HTERT RPE-1 (cell line): ENCODE data around the gene ATP1B3.
"Not testable (repeated sequence)": the region's sequence is repeated elsewhere in the genome, so short reads cannot be mapped to it uniquely, and the experiment has no call there.

ENCODE experiments used
- in situ Hi-C: fragments of 300-500 bp; cut with MboI; formaldehyde crosslinking; loops from 4 replicates; pipeline ENCODE4 v1.14.3; 2020; ENCODE audit warnings: low sequenced_read_pairs

Gene ATP1B3

GRCh38 chr3:141860086-141860669, 16.3 kb upstream of the ATP1B3 start:
- in situ Hi-C loops = no loop called here

GRCh38 chr3:141860766-141861513, 15.5 kb upstream of the ATP1B3 start:
- in situ Hi-C loops = no loop called here

GRCh38 chr3:141862279-141862816, 14.1 kb upstream of the ATP1B3 start:
- in situ Hi-C loops = no loop called here

GRCh38 chr3:141863491-141863890, 13.0 kb upstream of the ATP1B3 start:
- in situ Hi-C loops = no loop called here

GRCh38 chr3:141864281-141864970, 12.0 kb upstream of the ATP1B3 start:
- in situ Hi-C loops = no loop called here

DNA sequence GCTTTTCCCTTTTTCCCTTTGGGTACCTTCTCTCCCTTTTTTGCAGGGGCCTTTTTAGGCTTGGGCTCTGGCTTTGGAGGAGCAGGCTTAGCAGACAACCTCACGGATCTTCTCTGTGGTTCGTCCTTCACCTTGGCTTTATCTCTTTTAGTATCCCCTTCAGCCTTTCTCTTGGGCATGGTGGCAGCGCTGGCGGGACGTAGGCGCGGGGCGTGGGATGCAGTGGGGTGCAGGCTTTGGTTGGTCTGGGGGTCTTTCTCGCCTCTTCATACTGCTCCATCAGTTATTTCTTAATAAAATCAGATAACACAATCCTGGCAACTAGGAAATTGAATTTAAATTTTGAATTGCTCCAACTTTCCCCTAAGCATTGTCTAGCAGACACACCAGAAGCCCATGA, 11.3 kb upstream of the ATP1B3 start:
- in situ Hi-C loops = no loop called here

GRCh38 chr3:141870091-141870687, 6.3 kb upstream of the ATP1B3 start:
- in situ Hi-C loops = no loop called here

DNA sequence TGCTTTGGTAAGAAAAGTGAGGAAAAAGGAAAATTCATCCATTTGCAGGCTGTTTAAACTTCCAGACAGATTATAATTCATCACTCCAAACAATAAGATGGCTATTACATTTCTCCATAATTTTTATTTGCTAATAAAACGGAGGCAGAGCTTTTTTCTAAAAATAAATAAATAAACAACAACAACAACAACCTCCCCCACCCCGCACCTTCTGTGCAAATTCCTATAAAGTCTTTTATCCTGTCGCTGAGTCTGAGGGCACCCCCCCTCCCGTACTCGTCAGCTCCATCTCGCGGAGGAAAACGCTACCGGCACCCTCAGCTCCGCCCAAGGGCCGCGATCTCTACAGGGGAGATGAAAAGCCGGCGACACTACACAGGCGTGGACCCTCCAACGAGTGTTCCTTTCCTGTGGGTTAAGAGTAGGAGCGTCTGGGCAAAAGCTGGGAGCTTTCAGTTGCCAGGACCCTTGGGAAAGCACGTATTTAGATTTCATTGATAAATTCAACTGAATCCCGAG, 1.0 kb upstream of the ATP1B3 start:
- in situ Hi-C loops = no loop called here

- in situ Hi-C loops = no loop called here
Measured at GRCh38 chr3:141875893-141876380, 506 bp upstream of the ATP1B3 start.

GRCh38 chr3:141876891-141877621, 613 bp downstream of the ATP1B3 start:
- in situ Hi-C loops = no loop called here

DNA sequence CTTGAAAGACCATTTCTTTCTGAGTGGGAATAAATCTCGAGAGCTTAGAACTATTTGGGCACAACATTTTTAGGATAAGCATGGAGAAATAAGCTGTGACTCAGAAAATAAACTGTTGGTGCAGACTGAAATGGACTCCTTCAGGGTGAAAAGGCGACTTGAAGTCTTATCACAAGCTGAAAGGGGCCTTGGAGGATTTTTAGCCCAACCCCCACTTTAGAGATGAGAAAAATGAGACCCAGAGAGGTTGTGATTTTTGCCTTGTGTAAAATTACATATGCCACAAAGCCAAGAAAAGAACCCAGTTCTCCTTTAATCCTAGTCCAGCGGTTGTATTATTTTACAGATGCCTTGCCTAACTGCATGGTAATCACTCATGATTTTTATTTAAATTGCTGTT, 1.5 kb downstream of the ATP1B3 start:
- in situ Hi-C loops = no loop called here

DNA sequence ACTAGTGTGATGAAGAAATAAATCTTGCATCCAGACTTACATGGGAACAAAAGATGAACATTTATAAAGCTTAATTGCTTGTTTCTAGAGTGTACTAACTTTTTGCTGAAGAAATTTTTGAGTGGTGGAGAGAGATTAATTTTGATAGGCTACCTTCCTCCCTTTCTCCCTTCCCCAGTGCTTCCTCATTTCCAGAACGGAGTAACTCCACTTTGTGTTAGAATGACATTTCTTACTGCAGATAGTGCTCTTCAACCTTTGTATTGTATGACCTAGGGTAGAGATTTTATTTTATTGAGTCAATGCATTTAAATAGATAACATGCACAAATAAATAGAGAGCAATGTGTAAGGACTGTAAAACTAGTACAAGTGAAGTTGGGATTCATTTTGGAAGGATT, 1.9 kb downstream of the ATP1B3 start:
- in situ Hi-C loops = no loop called here

DNA sequence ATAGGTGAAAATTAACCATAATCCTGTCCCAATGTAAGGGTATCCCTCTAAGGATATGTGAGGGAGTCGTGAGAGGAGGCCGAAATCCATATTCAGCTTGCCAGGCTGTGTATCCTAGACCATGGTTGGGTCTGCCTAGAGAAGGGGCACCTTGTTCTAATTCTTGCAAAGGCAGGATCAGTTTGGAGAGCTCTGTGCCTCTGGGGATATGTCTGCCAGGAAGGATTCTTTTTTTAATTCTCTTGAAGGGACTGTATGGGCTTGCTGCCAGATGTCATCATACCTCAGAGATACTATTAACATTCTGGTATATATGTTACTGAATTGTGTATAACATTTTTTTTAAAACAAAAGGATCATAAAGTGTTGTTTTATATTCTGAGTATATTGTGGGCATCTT, 2.4 kb downstream of the ATP1B3 start:
- in situ Hi-C loops = no loop called here

GRCh38 chr3:141881702-141882101, 5.3 kb downstream of the ATP1B3 start:
- in situ Hi-C loops = no loop called here

DNA sequence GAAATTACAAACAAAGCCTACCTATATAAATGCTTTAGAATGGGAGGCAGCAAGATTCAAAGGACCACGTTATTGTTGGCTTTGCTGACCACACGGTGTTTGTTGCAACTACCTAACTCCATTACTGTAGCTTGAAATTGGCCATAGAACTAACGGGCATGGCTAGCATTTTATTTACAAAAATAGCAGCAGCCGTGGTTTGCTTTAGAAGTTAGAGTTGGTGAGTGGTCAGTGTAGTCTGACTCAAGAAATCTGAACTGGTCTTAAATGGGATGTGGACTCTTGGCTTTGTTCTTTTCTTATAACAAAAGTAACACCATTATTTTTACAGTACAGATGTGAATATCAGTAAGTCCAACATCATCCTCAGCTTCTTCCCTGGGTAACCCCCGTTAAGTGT, 10.6 kb downstream of the ATP1B3 start:
- in situ Hi-C loops = no loop called here

GRCh38 chr3:141888548-141888947, 12.1 kb downstream of the ATP1B3 start:
- in situ Hi-C loops = not testable (repeated sequence)

DNA sequence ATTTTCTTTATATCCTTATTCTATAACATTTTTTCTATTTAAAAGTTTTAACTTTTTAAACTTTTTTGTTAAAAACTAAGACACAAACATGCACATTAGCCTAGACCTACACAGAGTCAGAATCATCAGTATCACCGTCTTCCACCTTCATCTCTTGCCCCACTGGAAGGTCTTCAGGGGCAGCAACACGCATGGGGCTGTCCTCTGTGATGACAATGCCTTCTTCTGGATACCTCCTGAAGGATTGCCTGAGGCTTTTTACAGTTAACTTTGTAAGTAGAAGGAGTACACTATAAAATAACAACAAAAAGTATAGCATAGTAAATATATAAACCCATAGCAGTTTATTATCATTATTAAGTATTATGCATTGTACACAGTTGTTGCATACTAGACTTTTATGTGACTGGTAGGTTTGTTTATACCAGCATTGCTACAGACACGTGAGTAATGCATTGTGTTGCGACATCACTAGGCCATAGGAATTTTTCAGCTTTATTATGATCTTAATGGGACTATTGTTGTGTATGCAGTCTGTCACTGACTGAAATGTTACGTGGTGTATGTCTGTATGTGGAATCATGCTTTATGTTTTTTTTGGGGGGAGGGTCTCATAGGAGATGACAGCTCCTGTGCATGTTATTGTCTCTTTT, 18.2 kb downstream of the ATP1B3 start:
- in situ Hi-C loops = no loop called here

DNA sequence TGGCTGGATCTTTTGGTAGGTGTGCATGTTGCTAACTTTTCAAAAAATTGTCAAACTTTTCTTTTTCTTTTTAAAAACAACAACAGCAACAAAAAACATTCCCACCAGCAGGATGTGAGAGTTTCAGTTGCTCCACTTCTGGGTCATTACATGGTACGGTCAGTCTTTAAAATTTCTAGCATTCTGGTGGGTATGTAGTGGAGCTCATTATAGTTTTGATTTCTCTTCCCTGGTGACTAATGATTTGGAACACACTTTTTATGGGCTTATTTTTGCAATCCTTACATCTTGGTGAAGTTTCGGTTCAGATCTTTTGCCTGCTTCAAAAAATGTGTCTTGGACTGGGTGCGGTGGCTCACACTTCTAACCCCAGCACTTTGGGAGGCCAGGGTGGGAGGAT, 19.3 kb downstream of the ATP1B3 start:
- in situ Hi-C loops = no loop called here

DNA sequence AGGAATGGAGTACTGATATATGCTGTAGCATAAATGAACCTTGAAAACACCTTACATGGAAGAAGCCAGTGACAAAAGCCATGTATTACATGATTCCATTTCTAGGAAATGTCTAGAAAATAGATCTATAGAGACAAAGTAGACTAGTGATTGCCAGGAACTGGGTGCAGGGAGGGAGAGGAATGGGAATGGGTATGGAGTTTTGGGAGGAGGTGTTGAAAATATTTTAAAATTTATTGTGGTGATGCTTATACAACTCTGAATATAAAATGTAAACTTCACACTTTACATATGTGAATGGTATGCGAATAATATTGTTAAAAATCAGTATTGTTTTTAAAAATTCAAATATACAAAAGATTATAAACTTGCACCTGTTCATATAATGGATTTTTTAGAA, 22.5 kb downstream of the ATP1B3 start:
- in situ Hi-C loops = no loop called here

- in situ Hi-C loops = no loop called here
Measured at GRCh38 chr3:141900343-141900742, 23.9 kb downstream of the ATP1B3 start.
